HG03558 (cell line): ENCODE results near the gene ADCY3.

Source experiments
- ATAC-seq: cut with Tn5 transposase; IDR thresholded peaks from one replicate; pipeline ENCODE4 v1.9.1; 2021; ENCODE audit warnings: moderate number of reproducible peaks; ENCODE audit not compliant: unreplicated experiment; ENCODE audit errors: extremely low read depth

ADCY3 gene

GRCh38 chr2:24791452-24791851 is 128.6 kb downstream of the ADCY3 start:
- no peak for ATAC-seq

DNA sequence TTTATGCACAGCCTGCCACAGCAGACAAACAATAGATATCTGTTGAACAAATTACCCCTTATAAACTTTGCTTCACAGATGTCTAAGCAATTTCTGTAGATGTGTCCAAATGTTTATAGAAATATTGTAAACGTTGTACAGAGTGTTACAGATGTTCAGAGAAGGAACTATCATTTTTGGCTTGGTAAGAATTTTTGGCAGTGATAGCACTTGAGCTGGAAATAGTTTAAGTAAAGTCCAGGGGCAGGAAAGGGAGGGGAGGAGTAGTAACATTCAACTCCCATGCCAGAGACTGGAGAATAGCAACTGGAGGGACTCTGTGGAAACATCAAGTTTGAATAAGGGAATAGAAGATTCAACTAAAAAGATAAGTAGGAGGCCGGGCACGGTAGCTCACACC is 131.2 kb downstream of the ADCY3 start:
- no peak for ATAC-seq

GRCh38 chr2:24787532-24787931 is 132.5 kb downstream of the ADCY3 start:
- no peak for ATAC-seq

GRCh38 chr2:24785671-24786321 is 134.2 kb downstream of the ADCY3 start:
- no peak for ATAC-seq

DNA sequence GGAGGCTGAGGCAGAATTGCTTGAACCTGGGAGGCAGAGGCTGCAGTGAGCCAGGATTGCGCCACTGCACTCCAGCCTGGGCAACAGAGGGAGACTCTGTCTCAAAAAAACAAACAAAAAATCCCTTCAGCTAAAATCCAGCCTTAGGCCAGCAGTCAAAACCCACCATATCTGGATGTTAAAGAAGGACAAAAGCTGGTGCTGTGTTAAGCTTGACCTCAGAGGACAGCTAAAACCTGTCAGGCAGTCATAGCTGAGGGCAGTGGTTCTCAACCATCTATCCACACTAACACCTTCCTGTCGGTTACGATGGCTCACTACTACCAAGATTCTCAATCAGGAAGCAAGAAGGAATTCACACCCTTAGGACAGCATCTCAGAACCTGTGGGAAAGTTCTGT is 136.4 kb downstream of the ADCY3 start:
- ATAC-seq: no peak

DNA sequence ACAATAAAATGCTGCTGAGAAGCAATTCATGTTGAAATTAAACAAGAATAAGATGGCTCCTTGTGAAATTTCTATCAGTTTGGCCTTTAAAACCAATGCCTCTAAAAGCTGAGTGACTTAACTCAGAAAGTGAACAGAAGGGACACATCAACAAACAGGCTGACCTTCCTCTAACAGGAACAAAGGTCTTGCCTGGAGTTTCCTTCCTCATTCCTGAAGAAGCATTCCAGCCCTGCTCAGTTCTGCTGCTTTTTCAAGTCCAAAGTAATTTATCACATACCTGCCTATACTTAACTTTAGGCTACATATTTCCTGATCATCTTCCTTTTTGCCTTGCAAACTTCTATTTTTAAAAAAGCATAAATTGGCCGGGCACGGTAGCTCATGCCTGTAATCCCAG is 140.9 kb downstream of the ADCY3 start:
- ATAC-seq: no peak

DNA sequence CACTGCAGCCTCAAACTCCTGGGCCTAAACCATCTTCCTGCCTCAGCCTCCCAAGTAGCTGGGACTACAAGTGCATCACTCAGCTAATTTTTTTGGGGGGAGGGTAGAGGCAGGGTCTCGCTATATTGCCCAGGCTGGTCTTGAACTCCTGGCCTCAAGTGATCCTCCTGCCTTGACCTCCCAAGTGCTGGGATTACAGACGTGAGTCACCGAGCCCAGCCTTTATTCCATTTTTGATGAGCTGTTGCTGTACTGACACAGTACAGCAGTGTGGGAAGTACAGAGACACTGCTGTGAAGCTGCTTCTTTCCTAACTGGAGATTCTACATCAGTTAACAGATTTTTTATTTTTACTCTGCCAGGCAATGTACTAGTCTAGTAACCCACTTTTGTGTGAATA is 145.7 kb downstream of the ADCY3 start:
- ATAC-seq: no peak

DNA sequence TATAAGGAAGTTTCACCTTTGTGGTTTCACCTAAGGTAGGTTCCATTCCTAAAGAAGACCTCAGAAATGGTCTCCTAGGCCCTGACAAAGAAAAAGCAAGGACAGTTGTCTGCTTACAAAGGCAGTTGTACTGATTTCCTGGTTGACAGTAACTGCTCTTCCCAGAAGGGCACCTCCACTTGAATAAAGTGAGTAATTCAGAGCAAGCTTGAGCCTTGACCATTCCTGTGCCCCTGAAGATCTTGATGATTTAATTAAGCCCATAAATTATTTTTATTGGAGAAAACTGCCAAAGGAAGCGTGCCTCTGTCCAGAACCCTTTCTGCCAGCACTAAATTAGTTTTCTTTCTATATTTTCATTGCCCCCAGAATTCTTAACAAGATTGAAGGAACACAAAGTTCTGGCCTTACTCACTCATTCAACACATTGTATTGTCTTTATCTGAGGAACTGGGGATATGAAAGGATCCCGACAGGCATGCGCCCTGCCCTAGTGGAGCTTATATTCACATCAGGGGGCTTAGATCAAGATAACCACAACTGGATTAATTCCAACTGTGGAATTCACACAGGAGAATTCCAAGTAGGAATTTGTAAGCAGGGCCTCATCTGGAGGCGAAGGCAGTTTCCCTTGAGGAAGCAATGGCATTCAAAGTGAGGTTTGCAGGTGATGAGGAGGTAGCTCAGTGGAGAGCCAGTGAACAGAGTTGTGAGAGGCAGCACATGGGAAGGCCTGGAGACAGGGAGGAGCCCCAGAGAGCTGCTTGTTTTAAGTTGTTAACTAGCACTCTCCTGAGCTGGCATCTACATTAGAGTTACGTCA is 148.1 kb downstream of the ADCY3 start:
- no peak for ATAC-seq

GRCh38 chr2:24771061-24771460 is 149.0 kb downstream of the ADCY3 start:
- no peak for ATAC-seq
